HUES48 (cell line): Measurements from ENCODE around the gene ST6GALNAC5.

Source experiments
- H3K27ac ChIP-seq: one replicate; pipeline ENCODE4 v1.7.0; 2013; ENCODE audit warnings: low read depth, low read length, inconsistent platforms
- H3K27me3 ChIP-seq: 2 replicates; pipeline ENCODE4 v1.6.1; 2013; ENCODE audit warnings: mild to moderate bottlenecking, low read length; ENCODE audit not compliant: control insufficient read depth, insufficient read depth
- H3K36me3 ChIP-seq: 2 replicates; pipeline ENCODE4 v1.6.1; 2013; ENCODE audit warnings: low read length; ENCODE audit not compliant: control insufficient read depth, insufficient read depth
- H3K4me1 ChIP-seq: 2 replicates; pipeline ENCODE4 v1.6.1; 2013; ENCODE audit warnings: mild to moderate bottlenecking, low read length; ENCODE audit not compliant: control insufficient read depth, insufficient read depth
- H3K4me3 ChIP-seq: 2 replicates; pipeline ENCODE4 v1.5.1; 2013; ENCODE audit warnings: mild to moderate bottlenecking, low read depth, low read length
- H3K9ac ChIP-seq: 2 replicates; pipeline ENCODE4 v1.6.1; 2013; ENCODE audit warnings: mild to moderate bottlenecking, low read depth, low read length, moderate library complexity
- H3K9me3 ChIP-seq: 2 replicates; pipeline ENCODE4 v1.6.1; 2013; ENCODE audit warnings: low read length; ENCODE audit not compliant: control insufficient read depth, insufficient read depth

The ST6GALNAC5 gene

DNA sequence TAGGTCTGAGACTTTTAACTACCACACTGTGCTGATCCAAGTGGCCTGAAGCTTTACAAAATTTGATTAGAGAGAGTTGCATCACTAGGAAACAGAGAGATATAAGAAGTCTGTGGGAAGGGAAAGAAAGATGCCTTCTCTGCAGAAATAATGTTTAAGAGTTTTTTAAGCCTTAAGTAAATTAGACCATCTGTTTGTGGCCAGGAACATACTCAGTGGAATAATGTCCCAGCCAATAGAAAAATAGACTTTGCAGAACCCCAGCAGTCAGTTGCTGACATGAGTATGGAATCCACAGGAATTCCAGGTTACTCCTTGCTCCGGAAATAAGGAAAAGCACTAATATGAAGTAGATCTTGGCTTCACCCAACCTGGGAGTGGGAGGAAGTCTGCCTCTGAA, 144.8 kb downstream of the ST6GALNAC5 start:
- Histone ChIP-seq H3K4me1 (no peaks in the 10 kb centered on the region), H3K27me3 (no peaks in the 10 kb centered on the region), H3K27ac (no peak overlapping the region), H3K9me3 (no peaks in the 10 kb centered on the region), H3K9ac (no peak overlapping the region), H3K36me3 (no peaks in the 10 kb centered on the region), H3K4me3 (no peak overlapping the region)

DNA sequence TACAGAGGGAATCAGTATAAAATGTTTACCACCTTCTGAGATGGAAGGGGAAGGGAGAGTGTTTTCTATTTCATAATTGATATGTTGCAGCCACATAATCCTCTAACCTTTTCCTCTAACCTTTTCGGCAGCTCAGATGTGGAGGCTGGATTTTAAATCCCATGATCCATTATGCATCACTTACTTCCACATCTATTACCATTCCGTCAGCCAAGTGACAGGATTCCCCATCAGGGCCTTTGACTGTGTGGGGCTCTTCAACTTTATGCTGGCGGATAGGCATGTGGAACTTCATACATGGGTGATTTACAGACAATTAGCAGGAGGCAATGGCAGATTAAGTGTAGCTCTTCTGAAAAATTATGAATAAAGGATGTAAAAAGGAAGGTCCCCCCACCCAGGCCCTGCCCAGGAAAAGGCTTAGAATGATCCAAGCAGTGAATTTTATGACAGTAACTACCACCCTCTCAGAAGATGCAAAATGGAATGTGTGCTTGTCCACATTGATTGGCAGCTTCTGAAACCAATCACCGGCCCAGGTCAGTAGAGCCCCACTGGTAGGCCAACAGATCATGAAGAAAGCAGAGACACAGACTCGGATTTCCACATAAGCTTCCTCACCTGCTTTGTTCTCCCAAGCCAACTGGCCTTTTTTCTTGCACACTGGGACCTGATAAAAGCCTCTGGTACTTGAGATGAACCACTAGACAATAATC, 147.0 kb downstream of the ST6GALNAC5 start:
- Histone ChIP-seq H3K27ac (no peak overlapping the region), H3K9me3 (no peaks in the 10 kb centered on the region), H3K9ac (no peak overlapping the region), H3K27me3 (no peaks in the 10 kb centered on the region), H3K4me3 (no peak overlapping the region), H3K36me3 (no peaks in the 10 kb centered on the region), H3K4me1 (peaks cover 12% of the 10 kb centered on the region)

DNA sequence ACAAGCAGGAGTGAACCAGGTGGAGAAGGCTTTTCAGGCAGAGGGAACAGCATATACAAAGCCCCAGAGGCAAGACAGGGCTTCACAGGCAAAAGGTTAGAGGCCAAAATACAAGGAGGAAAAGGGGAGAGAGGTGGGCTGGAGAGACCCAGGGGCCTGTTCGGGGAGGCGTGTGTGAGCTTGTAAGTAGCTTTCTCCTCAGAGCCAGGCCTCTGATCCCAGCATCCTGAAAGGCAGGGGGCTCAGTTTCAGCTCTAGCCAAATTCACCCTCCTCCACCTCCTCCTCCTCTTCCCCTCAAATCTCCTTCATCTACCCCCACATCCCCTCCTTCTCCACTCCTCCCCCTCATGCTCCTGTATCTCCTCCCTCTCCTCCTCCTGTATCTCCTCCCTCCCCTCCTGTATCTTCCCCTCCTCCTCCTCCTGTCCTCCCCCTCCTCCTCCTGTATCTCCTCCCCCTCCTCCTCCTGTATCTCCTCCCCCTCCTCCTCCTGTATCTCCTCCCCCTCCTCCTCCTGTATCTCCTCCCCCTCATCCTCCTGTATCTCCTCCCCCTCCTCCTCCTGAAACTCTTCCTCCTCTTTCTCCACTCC, 148.6 kb downstream of the ST6GALNAC5 start:
- no peaks in the 10 kb centered on the region for H3K36me3 ChIP-seq
- H3K4me3 ChIP-seq = no peak overlapping the region
- peaks cover 15% of the 10 kb centered on the region for H3K4me1 ChIP-seq
- H3K9me3 ChIP-seq = no peaks in the 10 kb centered on the region
- H3K9ac ChIP-seq = no peak overlapping the region
- no peak overlapping the region for H3K27ac ChIP-seq
- no peaks in the 10 kb centered on the region for H3K27me3 ChIP-seq

- Histone ChIP-seq H3K4me3 (no peak overlapping the region), H3K9ac (no peak overlapping the region), H3K9me3 (no peaks in the 10 kb centered on the region), H3K27me3 (no peaks in the 10 kb centered on the region), H3K27ac (no peak overlapping the region), H3K4me1 (peaks cover 15% of the 10 kb centered on the region), H3K36me3 (no peaks in the 10 kb centered on the region)
Observed at GRCh38 chr1:77016386-77016985, 149.2 kb downstream of the ST6GALNAC5 start.

GRCh38 chr1:77018311-77018710, 151.0 kb downstream of the ST6GALNAC5 start:
- no peak overlapping the region for H3K9ac ChIP-seq
- no peak overlapping the region for H3K27ac ChIP-seq
- no peaks in the 10 kb centered on the region for H3K36me3 ChIP-seq

GRCh38 chr1:77018761-77019160, 151.5 kb downstream of the ST6GALNAC5 start:
- Histone ChIP-seq H3K27ac (no peak overlapping the region), H3K9me3 (no peaks in the 10 kb centered on the region), H3K4me3 (no peak overlapping the region), H3K27me3 (no peaks in the 10 kb centered on the region), H3K9ac (no peak overlapping the region), H3K4me1 (peaks cover 15% of the 10 kb centered on the region), H3K36me3 (no peaks in the 10 kb centered on the region)

More at GRCh38 chr1:77018311-77018710, 151.0 kb downstream of the ST6GALNAC5 start:
- Histone ChIP-seq H3K9me3 (no peaks in the 10 kb centered on the region), H3K4me3 (no peak overlapping the region), H3K4me1 (peaks cover 15% of the 10 kb centered on the region), H3K27me3 (no peaks in the 10 kb centered on the region)

GRCh38 chr1:77021732-77022131, 154.5 kb downstream of the ST6GALNAC5 start:
- H3K27me3 ChIP-seq = no peaks in the 10 kb centered on the region
- H3K27ac ChIP-seq = no peak overlapping the region
- H3K4me3 ChIP-seq = no peak overlapping the region
- peaks cover 24% of the 10 kb centered on the region for H3K4me1 ChIP-seq
- no peak overlapping the region for H3K9ac ChIP-seq
- H3K9me3 ChIP-seq = no peaks in the 10 kb centered on the region
- H3K36me3 ChIP-seq = no peaks in the 10 kb centered on the region

DNA sequence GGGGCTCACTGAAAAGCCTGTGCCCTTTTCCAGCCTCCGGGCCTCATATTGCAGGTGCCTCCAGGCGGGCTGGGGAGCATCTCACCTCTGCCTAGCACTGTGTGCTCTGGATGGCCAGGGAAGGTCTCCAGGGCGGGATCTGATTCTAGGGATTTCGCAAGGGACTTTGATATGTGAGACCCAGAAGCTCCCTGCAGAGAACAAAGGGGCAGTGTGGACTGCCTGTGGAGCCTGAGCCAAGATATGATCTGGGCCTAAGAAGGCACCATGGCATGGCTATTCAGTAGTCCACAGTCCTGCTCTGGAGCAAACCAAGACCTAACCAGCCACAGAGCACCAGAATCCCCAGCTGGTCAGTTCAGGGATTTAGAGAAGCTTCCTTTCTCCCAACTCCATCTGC, 157.2 kb downstream of the ST6GALNAC5 start:
- Histone ChIP-seq H3K27ac (no peak overlapping the region), H3K9ac (no peak overlapping the region), H3K27me3 (no peaks in the 10 kb centered on the region), H3K9me3 (no peaks in the 10 kb centered on the region), H3K36me3 (no peaks in the 10 kb centered on the region), H3K4me1 (peaks cover 9% of the 10 kb centered on the region; the same call in 1 of the 2 replicates), H3K4me3 (no peak overlapping the region)

DNA sequence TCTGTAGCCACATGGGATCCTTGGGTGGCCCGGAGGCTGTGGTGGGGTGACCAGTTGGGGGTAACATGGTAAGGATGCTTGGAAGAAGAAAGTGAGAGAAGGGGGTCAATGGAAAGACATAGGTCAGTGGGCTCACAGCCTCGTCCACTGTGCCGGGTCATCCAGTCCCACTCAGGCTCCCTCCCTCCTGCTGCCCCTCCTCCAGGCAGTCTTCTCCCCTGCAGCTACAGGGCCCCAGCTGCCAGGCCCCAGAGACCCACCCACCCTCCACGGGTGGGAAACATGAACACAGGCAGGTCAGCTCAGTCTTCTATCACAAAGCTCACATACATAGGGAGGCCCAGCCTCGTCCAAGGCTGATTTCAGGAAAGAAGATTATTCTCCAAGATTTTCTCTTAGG, 158.3 kb downstream of the ST6GALNAC5 start:
- Histone ChIP-seq H3K9me3 (no peaks in the 10 kb centered on the region), H3K4me1 (peaks cover 9% of the 10 kb centered on the region; the same call in 1 of the 2 replicates), H3K27ac (no peak overlapping the region), H3K27me3 (no peaks in the 10 kb centered on the region), H3K36me3 (no peaks in the 10 kb centered on the region), H3K4me3 (no peak overlapping the region), H3K9ac (no peak overlapping the region)

GRCh38 chr1:77026135-77026534, 158.9 kb downstream of the ST6GALNAC5 start:
- Histone ChIP-seq H3K27me3 (no peaks in the 10 kb centered on the region), H3K9ac (no peak overlapping the region), H3K9me3 (no peaks in the 10 kb centered on the region), H3K4me3 (no peak overlapping the region), H3K36me3 (no peaks in the 10 kb centered on the region), H3K27ac (no peak overlapping the region), H3K4me1 (peaks cover 9% of the 10 kb centered on the region; the same call in 1 of the 2 replicates)

- Histone ChIP-seq H3K27me3 (no peaks in the 10 kb centered on the region), H3K27ac (no peak overlapping the region), H3K4me1 (peaks cover 9% of the 10 kb centered on the region; the same call in 1 of the 2 replicates), H3K4me3 (no peak overlapping the region), H3K36me3 (no peaks in the 10 kb centered on the region), H3K9me3 (no peaks in the 10 kb centered on the region), H3K9ac (no peak overlapping the region)
Observed at GRCh38 chr1:77026640-77027039, 159.4 kb downstream of the ST6GALNAC5 start.
